ENCODE data around the gene BCL2L1. TPM values are rescaled to one million over a fixed set of nuclear protein-coding genes. Genes with fewer than 3 reads are reported as not detected.

The BCL2L1 gene
- total RNA-seq, 2 donors from 2014 or later: 60.3 to 89.5 TPM

DNA sequence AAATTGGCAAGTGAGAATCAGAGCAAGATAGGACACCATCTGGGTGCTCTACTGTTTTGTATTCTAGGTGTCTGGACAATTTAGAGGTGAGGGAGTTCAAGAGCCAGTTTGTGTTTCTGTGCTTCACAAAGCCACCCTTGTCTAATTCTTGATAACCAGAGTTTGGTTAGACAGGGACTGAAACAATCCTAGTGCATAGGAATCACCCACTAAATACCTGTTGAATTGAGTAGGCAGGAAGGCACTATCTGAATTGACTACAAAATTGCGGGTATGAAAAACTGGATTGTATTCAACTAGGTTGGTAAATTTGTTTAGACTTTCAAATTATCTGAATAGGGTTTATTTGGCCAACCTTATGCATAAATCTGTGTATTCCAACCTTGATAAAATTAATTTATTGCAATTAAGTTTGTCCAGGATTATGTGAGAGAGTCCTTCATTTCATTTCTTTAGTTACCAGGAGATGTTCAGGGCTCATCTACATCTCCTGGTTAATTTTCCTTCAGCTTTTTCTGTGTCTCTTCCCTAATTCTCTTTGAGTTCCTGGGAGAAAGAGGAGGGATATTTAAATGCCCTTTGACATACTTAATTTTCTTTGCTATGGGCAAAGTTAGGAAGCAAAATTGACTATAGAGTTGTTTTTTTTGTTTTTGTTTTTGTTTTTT is 18.1 kb upstream of the BCL2L1 start:
- peak overlapping the region; percentile 99 for H3K4me3 ChIP-seq (ENCODE audit: low read length)
- Mint-ChIP-seq H3K9me3 (no peaks in the 10 kb centered on the region), H3K27me3 (ENCODE audit: insufficient read depth) (no peaks in the 10 kb centered on the region), H3K4me3 (no peak overlapping the region), H3K27ac (peak overlapping the region; percentile 39), H3K4me1 (peaks cover 4% of the 10 kb centered on the region), H3K36me3 (ENCODE audit: low read depth) (peaks cover 16% of the 10 kb centered on the region)
- no peaks in the 10 kb centered on the region for H3K27me3 ChIP-seq (ENCODE audit: control insufficient read depth, insufficient read depth, low read length, poor library complexity, severe bottlenecking)
- H3K36me3 ChIP-seq (ENCODE audit: control insufficient read depth, insufficient read depth, low read length): peaks cover 17% of the 10 kb centered on the region
- WGBS, 2 experiments (ENCODE audit: insufficient coverage in 1 of 2, insufficient read length in 1 of 2): 80 to 100% methylated on average over 1 of the region's 1 CpG
- H3K27ac ChIP-seq (ENCODE audit: low read depth, low read length): no peak overlapping the region
- H3K9ac ChIP-seq (ENCODE audit: extremely low read depth, low read length, poor library complexity, severe bottlenecking): peak overlapping the region; percentile 61
- TF ChIP-seq, protein P1, sequence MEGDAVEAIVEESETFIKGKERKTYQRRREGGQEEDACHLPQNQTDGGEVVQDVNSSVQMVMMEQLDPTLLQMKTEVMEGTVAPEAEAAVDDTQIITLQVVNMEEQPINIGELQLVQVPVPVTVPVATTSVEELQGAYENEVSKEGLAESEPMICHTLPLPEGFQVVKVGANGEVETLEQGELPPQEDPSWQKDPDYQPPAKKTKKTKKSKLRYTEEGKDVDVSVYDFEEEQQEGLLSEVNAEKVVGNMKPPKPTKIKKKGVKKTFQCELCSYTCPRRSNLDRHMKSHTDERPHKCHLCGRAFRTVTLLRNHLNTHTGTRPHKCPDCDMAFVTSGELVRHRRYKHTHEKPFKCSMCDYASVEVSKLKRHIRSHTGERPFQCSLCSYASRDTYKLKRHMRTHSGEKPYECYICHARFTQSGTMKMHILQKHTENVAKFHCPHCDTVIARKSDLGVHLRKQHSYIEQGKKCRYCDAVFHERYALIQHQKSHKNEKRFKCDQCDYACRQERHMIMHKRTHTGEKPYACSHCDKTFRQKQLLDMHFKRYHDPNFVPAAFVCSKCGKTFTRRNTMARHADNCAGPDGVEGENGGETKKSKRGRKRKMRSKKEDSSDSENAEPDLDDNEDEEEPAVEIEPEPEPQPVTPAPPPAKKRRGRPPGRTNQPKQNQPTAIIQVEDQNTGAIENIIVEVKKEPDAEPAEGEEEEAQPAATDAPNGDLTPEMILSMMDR (conservative IDR thresholded peaks at IDR 0.05): no peak
- H3K4me1 ChIP-seq (ENCODE audit: control insufficient read depth, insufficient read depth, low read length): no peaks in the 10 kb centered on the region
- H3K9me3 ChIP-seq (ENCODE audit: control insufficient read depth, low read length): no peaks in the 10 kb centered on the region
- no peak for DNase-seq

DNA sequence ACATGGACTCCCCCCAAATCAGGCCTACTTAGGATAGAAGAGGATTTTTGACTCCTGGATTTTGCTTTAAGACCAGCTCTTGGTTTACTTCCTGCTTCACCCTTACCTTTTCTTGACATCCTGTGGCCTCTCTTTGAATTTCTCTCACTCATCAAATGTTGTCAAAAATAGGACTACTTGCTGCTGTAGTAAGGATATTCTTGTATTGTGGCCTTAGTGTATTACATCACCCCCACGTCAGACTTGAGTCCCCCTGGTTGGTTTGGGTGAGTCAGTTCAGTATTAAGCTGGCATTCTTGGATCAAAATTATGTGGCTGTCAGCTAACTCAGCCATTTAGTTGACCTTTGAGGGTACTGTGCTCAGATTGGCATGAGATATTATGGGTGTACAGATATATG is 17.5 kb upstream of the BCL2L1 start:
- Mint-ChIP-seq H3K36me3 (ENCODE audit: low read depth) (peaks cover 12% of the 10 kb centered on the region), H3K27ac (no peak overlapping the region), H3K27me3 (ENCODE audit: insufficient read depth) (no peaks in the 10 kb centered on the region), H3K9me3 (no peaks in the 10 kb centered on the region), H3K4me1 (peaks cover 3% of the 10 kb centered on the region), H3K4me3 (no peak overlapping the region)
- no peak overlapping the region for H3K27ac ChIP-seq (ENCODE audit: low read depth, low read length)
- peak overlapping the region; percentile 61 for H3K9ac ChIP-seq (ENCODE audit: extremely low read depth, low read length, poor library complexity, severe bottlenecking)
- 0 to 23% methylated on average over 1 of the region's 1 CpG for WGBS, 2 experiments (ENCODE audit: insufficient coverage in 1 of 2, insufficient read length in 1 of 2)
- H3K4me1 ChIP-seq (ENCODE audit: control insufficient read depth, insufficient read depth, low read length): no peaks in the 10 kb centered on the region
- DNase-seq: no peak
- peaks cover 12% of the 10 kb centered on the region for H3K36me3 ChIP-seq (ENCODE audit: control insufficient read depth, insufficient read depth, low read length)
- TF ChIP-seq, protein P1 (conservative IDR thresholded peaks at IDR 0.05): no peak
- H3K4me3 ChIP-seq (ENCODE audit: low read length): peak overlapping the region; percentile 99
- no peaks in the 10 kb centered on the region for H3K9me3 ChIP-seq (ENCODE audit: control insufficient read depth, low read length)
- no peaks in the 10 kb centered on the region for H3K27me3 ChIP-seq (ENCODE audit: control insufficient read depth, insufficient read depth, low read length, poor library complexity, severe bottlenecking)

DNA sequence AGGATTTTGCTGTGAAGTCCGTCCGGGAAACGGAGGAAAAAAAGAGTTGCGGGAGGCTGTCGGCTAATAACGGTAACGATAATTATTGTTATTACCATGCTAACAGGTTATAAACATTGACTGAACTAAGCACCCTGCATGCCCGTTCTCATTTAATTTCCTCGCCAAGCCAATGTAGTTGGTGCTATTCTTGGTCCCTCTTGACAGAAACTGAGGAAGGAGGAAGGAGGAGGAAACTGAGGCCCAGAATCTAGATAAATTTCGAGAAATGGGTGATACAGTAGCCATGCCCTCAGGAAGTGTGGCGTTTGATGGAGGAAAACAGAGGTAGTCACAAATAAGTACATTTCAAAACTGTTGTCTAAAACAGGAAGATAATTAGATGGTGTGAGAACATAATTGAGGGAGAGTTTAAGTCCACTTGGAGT is 16.9 kb upstream of the BCL2L1 start:
- H3K27me3 ChIP-seq (ENCODE audit: control insufficient read depth, insufficient read depth, low read length, poor library complexity, severe bottlenecking): no peaks in the 10 kb centered on the region
- peaks cover 3% of the 10 kb centered on the region for H3K4me1 Mint-ChIP-seq
- H3K9ac ChIP-seq (ENCODE audit: extremely low read depth, low read length, poor library complexity, severe bottlenecking): peak overlapping the region; percentile 61
- TF ChIP-seq, protein P1 (conservative IDR thresholded peaks at IDR 0.05): peak; percentile 22
- H3K27me3 Mint-ChIP-seq (ENCODE audit: insufficient read depth): no peaks in the 10 kb centered on the region
- no peaks in the 10 kb centered on the region for H3K9me3 Mint-ChIP-seq
- H3K4me3 Mint-ChIP-seq: no peak overlapping the region
- peak overlapping the region; percentile 99 for H3K4me3 ChIP-seq (ENCODE audit: low read length)
- no peak overlapping the region for H3K27ac Mint-ChIP-seq
- no peaks in the 10 kb centered on the region for H3K4me1 ChIP-seq (ENCODE audit: control insufficient read depth, insufficient read depth, low read length)
- peaks cover 5% of the 10 kb centered on the region for H3K36me3 ChIP-seq (ENCODE audit: control insufficient read depth, insufficient read depth, low read length)
- H3K9me3 ChIP-seq (ENCODE audit: control insufficient read depth, low read length): no peaks in the 10 kb centered on the region
- H3K27ac ChIP-seq (ENCODE audit: low read depth, low read length): no peak overlapping the region
- H3K36me3 Mint-ChIP-seq (ENCODE audit: low read depth): peaks cover 8% of the 10 kb centered on the region
- DNase-seq: no peak
- 0% methylated on average over 3 to 11 of the region's 11 CpGs for WGBS, 2 experiments (ENCODE audit: insufficient coverage in 1 of 2, insufficient read length in 1 of 2)

Measured in endodermal cell (in vitro differentiated cells).